Panc1 (cell line): Measurements from ENCODE around the gene C6. TPM values are rescaled to one million over a fixed set of nuclear protein-coding genes. Genes with fewer than 3 reads are reported as not detected.

ENCODE experiments used
- ATAC-seq: fragments of 200-7000 bp; cut with Tn5 transposase; 2 replicates; pipeline ENCODE4 v1.9.1; 2020; ENCODE audit warnings: mild to moderate bottlenecking, moderate library complexity
- BruUV-seq: library from RNA; stranded (reverse); fragments of 400-500 nt; replicated peaks from 2 replicates; lab custom pipeline; 2021; lab: Mats Ljungman, UMichigan
- CTCF ChIA-PET: fragments of 300-600 bp; sonication (Branson Sonifier 250); formaldehyde crosslinking; loops from one replicate; lab custom pipeline; 2022; ENCODE audit warnings: antibody characterized with exemption; lab: Charles Lee
- POLR2A ChIA-PET: fragments of 300-600 bp; sonication (Branson Sonifier 250); formaldehyde crosslinking; loops from one replicate; lab custom pipeline; 2022; ENCODE audit warnings: antibody characterized with exemption; lab: Charles Lee
- DNase-seq: peaks from one replicate; pipeline ENCODE4 v3.0.0-alpha.2; 2010; ENCODE audit warnings: low read depth, low spot score
- H3K27ac ChIP-seq: 2 replicates; pipeline ENCODE4 v1.5.1; 2011; ENCODE audit warnings: mild to moderate bottlenecking, low read length, inconsistent platforms
- H3K27me3 ChIP-seq: fragments of 200-500 bp; sonication (Bioruptor generic); 2 replicates; pipeline ENCODE4 v1.6.0; 2014; ENCODE audit warnings: low read length, inconsistent platforms; ENCODE audit not compliant: control insufficient read depth, insufficient read depth
- H3K36me3 ChIP-seq: fragments of 200-500 bp; sonication (Bioruptor generic); 2 replicates; pipeline ENCODE4 v1.5.1; 2014; ENCODE audit warnings: inconsistent platforms, mild to moderate bottlenecking, low read length, moderate library complexity; ENCODE audit not compliant: control insufficient read depth, insufficient read depth
- H3K4me1 ChIP-seq: 2 replicates; pipeline ENCODE4 v1.5.1; 2011; ENCODE audit warnings: inconsistent platforms, mild to moderate bottlenecking, low read length, moderate library complexity; ENCODE audit not compliant: control insufficient read depth, insufficient read depth
- H3K4me3 ChIP-seq, 2 experiments: 2 replicates each; pipeline ENCODE4 v1.5.1; 2011 to 2012; ENCODE audit warnings: low read depth in 2 of 2, low read length in 2 of 2, mild to moderate bottlenecking in 2 of 2, inconsistent platforms in 1 of 2, moderate library complexity in 1 of 2
- H3K9me3 ChIP-seq: fragments of 200-500 bp; sonication (Bioruptor generic); 2 replicates; pipeline ENCODE4 v1.5.1; 2014; ENCODE audit warnings: low read depth, mild to moderate bottlenecking, inconsistent platforms, low read length, moderate library complexity; ENCODE audit not compliant: control insufficient read depth, insufficient read depth
- POLR2AphosphoS5 ChIP-seq: IDR thresholded peaks from 2 replicates; pipeline ENCODE4 v1.6.1; 2012; ENCODE audit warnings: mild to moderate bottlenecking, low read depth, low read length, moderate library complexity
- SIN3A ChIP-seq: IDR thresholded peaks from 2 replicates; pipeline ENCODE4 v1.6.1; 2012; ENCODE audit warnings: low read depth, mild to moderate bottlenecking, low read length, moderate library complexity, borderline replicate concordance; ENCODE audit not compliant: insufficient read depth
- TCF7L2 ChIP-seq: IDR thresholded peaks from 2 replicates; pipeline ENCODE4 v1.6.1; 2011; ENCODE audit warnings: mild to moderate bottlenecking, low read depth, low read length, inconsistent platforms
- in situ Hi-C: cut with HindIII; loops from 2 replicates; pipeline ENCODE4 v1.10.0; 2016; ENCODE audit warnings: low sequenced_read_pairs, low pct_unique_long_range_greater_than_20kb
- intact Hi-C: fragments of 100-400 bp; cut with micrococcal nuclease; formaldehyde crosslinking; loops from one replicate; pipeline ENCODE4 v1.10.0; 2022; ENCODE audit not compliant: unreplicated experiment
- total RNA-seq: library from RNA; stranded (reverse); gene quantifications from one replicate; pipeline ENCODE4 v1.2.1, GENCODE V29; 2021; ENCODE audit not compliant: unreplicated experiment
- TF ChIP-seq, protein P1 (sequence below): fragments of 450-650 bp; IDR thresholded peaks from 2 replicates; pipeline ENCODE4 v1.5.1; 2017; ENCODE audit warnings: mild to moderate bottlenecking
- TF ChIP-seq, protein P2 (sequence below), 2 experiments: IDR thresholded peaks; 2 replicates each; pipeline ENCODE4 v1.6.1; 2011 to 2012; ENCODE audit warnings: low read depth in 2 of 2, control low read depth in 1 of 2, low read length in 1 of 2, mild to moderate bottlenecking in 1 of 2, moderate library complexity in 1 of 2; ENCODE audit not compliant: insufficient read depth in 1 of 2

The C6 gene
- total RNA-seq, 1 experiment from 2014 or later, result 0.13 TPM

GRCh38 chr5:41156739-41157138 is 56.6 kb downstream of the C6 start:
- intact Hi-C loops (no loop called here), in situ Hi-C loops (no loop called here)
- Histone ChIP-seq H3K9me3 (no peaks in the 10 kb centered on the region), H3K36me3 (no peaks in the 10 kb centered on the region), H3K4me3 (no peak overlapping the region), H3K27me3 (no peaks in the 10 kb centered on the region), H3K27ac (no peak overlapping the region), H3K4me1 (no peaks in the 10 kb centered on the region)
- DNase-seq (no peak), ATAC-seq (no peak)
- ChIA-PET CTCF (no interaction called here), POLR2A (no interaction called here)
- TF ChIP-seq POLR2AphosphoS5 (no peak), TCF7L2 (no peak), SIN3A (no peak)
- TF ChIP-seq, protein P1, sequence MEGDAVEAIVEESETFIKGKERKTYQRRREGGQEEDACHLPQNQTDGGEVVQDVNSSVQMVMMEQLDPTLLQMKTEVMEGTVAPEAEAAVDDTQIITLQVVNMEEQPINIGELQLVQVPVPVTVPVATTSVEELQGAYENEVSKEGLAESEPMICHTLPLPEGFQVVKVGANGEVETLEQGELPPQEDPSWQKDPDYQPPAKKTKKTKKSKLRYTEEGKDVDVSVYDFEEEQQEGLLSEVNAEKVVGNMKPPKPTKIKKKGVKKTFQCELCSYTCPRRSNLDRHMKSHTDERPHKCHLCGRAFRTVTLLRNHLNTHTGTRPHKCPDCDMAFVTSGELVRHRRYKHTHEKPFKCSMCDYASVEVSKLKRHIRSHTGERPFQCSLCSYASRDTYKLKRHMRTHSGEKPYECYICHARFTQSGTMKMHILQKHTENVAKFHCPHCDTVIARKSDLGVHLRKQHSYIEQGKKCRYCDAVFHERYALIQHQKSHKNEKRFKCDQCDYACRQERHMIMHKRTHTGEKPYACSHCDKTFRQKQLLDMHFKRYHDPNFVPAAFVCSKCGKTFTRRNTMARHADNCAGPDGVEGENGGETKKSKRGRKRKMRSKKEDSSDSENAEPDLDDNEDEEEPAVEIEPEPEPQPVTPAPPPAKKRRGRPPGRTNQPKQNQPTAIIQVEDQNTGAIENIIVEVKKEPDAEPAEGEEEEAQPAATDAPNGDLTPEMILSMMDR, result no peak
- TF ChIP-seq, protein P2, sequence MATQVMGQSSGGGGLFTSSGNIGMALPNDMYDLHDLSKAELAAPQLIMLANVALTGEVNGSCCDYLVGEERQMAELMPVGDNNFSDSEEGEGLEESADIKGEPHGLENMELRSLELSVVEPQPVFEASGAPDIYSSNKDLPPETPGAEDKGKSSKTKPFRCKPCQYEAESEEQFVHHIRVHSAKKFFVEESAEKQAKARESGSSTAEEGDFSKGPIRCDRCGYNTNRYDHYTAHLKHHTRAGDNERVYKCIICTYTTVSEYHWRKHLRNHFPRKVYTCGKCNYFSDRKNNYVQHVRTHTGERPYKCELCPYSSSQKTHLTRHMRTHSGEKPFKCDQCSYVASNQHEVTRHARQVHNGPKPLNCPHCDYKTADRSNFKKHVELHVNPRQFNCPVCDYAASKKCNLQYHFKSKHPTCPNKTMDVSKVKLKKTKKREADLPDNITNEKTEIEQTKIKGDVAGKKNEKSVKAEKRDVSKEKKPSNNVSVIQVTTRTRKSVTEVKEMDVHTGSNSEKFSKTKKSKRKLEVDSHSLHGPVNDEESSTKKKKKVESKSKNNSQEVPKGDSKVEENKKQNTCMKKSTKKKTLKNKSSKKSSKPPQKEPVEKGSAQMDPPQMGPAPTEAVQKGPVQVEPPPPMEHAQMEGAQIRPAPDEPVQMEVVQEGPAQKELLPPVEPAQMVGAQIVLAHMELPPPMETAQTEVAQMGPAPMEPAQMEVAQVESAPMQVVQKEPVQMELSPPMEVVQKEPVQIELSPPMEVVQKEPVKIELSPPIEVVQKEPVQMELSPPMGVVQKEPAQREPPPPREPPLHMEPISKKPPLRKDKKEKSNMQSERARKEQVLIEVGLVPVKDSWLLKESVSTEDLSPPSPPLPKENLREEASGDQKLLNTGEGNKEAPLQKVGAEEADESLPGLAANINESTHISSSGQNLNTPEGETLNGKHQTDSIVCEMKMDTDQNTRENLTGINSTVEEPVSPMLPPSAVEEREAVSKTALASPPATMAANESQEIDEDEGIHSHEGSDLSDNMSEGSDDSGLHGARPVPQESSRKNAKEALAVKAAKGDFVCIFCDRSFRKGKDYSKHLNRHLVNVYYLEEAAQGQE (IDR thresholded peaks at IDR 0.05; ENCODE audit: insufficient read depth in 1 of 2, low read depth in 2 of 2, low read length in 1 of 2), result no peak
- no TSS peak for BruUV-seq

GRCh38 chr5:41154491-41154890 is 58.8 kb downstream of the C6 start:
- in situ Hi-C loops, result no loop called here
- DNase-seq (no peak), ATAC-seq (no peak)
- CTCF ChIA-PET, result no interaction called here
- no TSS peak for BruUV-seq
- POLR2A ChIA-PET, result no interaction called here
- Histone ChIP-seq H3K4me3 (no peak overlapping the region), H3K27ac (no peak overlapping the region), H3K27me3 (no peaks in the 10 kb centered on the region), H3K36me3 (no peaks in the 10 kb centered on the region), H3K4me1 (no peaks in the 10 kb centered on the region), H3K9me3 (no peaks in the 10 kb centered on the region)
- intact Hi-C loops, result no loop called here
- TF ChIP-seq, protein P2 (IDR thresholded peaks at IDR 0.05; ENCODE audit: insufficient read depth in 1 of 2, low read depth in 2 of 2, low read length in 1 of 2), result no peak
- TF ChIP-seq, protein P1, result no peak
- TF ChIP-seq TCF7L2, result no peak
- TF ChIP-seq POLR2AphosphoS5, result no peak
- no peak for TF ChIP-seq SIN3A
